H1 (cell line): ENCODE measurements around the gene ATG9B.

Experiments
- CBX5 ChIP-seq: fragments of 300-800, 300-1000 bp; sonication (generic); IDR thresholded peaks from 2 replicates; pipeline ENCODE4 v1.7.1; 2016; ENCODE audit warnings: antibody characterized with exemption, low read length, low read depth
- GTF2F1 ChIP-seq: IDR thresholded peaks from 2 replicates; pipeline ENCODE4 v1.6.1; 2012; ENCODE audit warnings: low read depth, low read length, improper control_type of control experiment, borderline replicate concordance
- POLR2A ChIP-seq, 2 experiments: IDR thresholded peaks; 1 replicate in 1 of 2; 2 replicates in 1 of 2; pipeline ENCODE4 v1.6.1; 2011; ENCODE audit warnings: low read depth in 2 of 2, low read length in 2 of 2, mild to moderate bottlenecking in 2 of 2; ENCODE audit errors: control extremely low read depth in 1 of 2
- RAD21 ChIP-seq, 2 experiments: IDR thresholded peaks in 1 of 2; conservative IDR thresholded peaks in 1 of 2; 2 replicates each; pipeline ENCODE4 v1.6.1; 2011; ENCODE audit warnings: low read depth in 2 of 2, low read length in 2 of 2, improper control_type of control experiment in 1 of 2, inconsistent platforms in 1 of 2, mild to moderate bottlenecking in 1 of 2, moderate library complexity in 1 of 2
- TAF1 ChIP-seq: IDR thresholded peaks from 2 replicates; pipeline ENCODE4 v1.6.1; 2011; ENCODE audit warnings: mild to moderate bottlenecking, low read depth, low read length
- TAF7 ChIP-seq: optimal IDR thresholded peaks from 2 replicates; pipeline ENCODE3; 2011; ENCODE audit warnings: low read depth, mild to moderate bottlenecking, inconsistent platforms, low read length, moderate library complexity, borderline replicate concordance
- TF ChIP-seq, protein P1 (sequence below), 3 experiments: IDR thresholded peaks; 1 replicate in 2 of 3; 2 replicates in 1 of 3; pipeline versions ENCODE4 v1.5.1 to v1.6.1; 2011; ENCODE audit warnings: low read length in 3 of 3, mild to moderate bottlenecking in 3 of 3, inconsistent platforms in 2 of 3, low read depth in 1 of 3, moderate library complexity in 1 of 3; ENCODE audit not compliant: insufficient read depth in 1 of 3; ENCODE audit errors: control extremely low read depth in 1 of 3

- TF ChIP-seq, protein P1, sequence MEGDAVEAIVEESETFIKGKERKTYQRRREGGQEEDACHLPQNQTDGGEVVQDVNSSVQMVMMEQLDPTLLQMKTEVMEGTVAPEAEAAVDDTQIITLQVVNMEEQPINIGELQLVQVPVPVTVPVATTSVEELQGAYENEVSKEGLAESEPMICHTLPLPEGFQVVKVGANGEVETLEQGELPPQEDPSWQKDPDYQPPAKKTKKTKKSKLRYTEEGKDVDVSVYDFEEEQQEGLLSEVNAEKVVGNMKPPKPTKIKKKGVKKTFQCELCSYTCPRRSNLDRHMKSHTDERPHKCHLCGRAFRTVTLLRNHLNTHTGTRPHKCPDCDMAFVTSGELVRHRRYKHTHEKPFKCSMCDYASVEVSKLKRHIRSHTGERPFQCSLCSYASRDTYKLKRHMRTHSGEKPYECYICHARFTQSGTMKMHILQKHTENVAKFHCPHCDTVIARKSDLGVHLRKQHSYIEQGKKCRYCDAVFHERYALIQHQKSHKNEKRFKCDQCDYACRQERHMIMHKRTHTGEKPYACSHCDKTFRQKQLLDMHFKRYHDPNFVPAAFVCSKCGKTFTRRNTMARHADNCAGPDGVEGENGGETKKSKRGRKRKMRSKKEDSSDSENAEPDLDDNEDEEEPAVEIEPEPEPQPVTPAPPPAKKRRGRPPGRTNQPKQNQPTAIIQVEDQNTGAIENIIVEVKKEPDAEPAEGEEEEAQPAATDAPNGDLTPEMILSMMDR (IDR thresholded peaks at IDR 0.05; ENCODE audit: control extremely low read depth in 1 of 3, insufficient read depth in 1 of 3, low read depth in 1 of 3, low read length in 3 of 3): no peak
- no peak for TF ChIP-seq POLR2A (IDR thresholded peaks at IDR 0.05; ENCODE audit: control extremely low read depth in 1 of 2, low read depth in 2 of 2, low read length in 2 of 2)
- TF ChIP-seq TAF7: no peak
- no peak for TF ChIP-seq GTF2F1
- TF ChIP-seq TAF1: no peak
- no peak for TF ChIP-seq RAD21 (IDR thresholded peaks at IDR 0.05 in 1 of 2, conservative IDR thresholded peaks at IDR 0.05 in 1 of 2; ENCODE audit: low read depth in 2 of 2, low read length in 2 of 2)
- TF ChIP-seq CBX5: no peak
Observed at GRCh38 chr7:151038951-151039849, 14.9 kb upstream of the ATG9B start.
